ENCODE results near the gene FBXL2.
"Not testable (repeated sequence)": the region's sequence is repeated elsewhere in the genome, so short reads cannot be mapped to it uniquely, and the experiment has no call there.

The FBXL2 gene

GRCh38 chr3:33429306-33429705 is 152.1 kb downstream of the FBXL2 start:
- H3K36me3 ChIP-seq (ENCODE audit: control insufficient read depth, insufficient read depth, low read length); H3K27ac ChIP-seq (ENCODE audit: low read depth, low read length); H3K9me3 ChIP-seq (ENCODE audit: control insufficient read depth, insufficient read depth, low read depth, low read length); H3K27me3 ChIP-seq (ENCODE audit: control insufficient read depth, insufficient read depth, low read length); H3K4me3 ChIP-seq (ENCODE audit: low read depth, low read length); H3K9ac ChIP-seq (ENCODE audit: low read length): not testable (repeated sequence)
- H3K4me1 ChIP-seq (ENCODE audit: control insufficient read depth, insufficient read depth, low read length) = peaks cover 69% of the 10 kb centered on the region

DNA sequence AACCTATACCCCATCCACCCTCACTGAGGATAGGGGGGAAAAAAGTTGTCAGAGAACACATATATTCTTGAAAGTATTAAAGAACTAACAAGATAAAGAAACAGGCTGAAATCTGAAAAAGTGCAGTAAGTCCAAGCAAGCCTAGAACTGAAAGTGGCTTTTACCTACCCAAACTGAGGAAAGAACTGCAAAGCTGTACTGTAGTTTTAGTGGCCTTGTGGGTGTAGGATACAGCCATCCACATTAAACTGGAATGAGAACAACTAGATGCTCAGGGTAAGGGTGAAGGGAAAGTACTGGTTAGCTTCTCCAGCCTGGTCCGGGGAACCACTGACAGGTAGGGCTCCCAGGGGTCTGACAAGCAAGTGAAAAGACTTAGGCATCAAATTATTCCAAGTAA is 152.8 kb downstream of the FBXL2 start:
- H3K27me3 ChIP-seq (ENCODE audit: control insufficient read depth, insufficient read depth, low read length) = no peaks in the 10 kb centered on the region
- H3K4me1 ChIP-seq (ENCODE audit: control insufficient read depth, insufficient read depth, low read length) = peaks cover 63% of the 10 kb centered on the region
- H3K36me3 ChIP-seq (ENCODE audit: control insufficient read depth, insufficient read depth, low read length) = no peaks in the 10 kb centered on the region
- H3K27ac ChIP-seq (ENCODE audit: low read depth, low read length) = no peak overlapping the region
- no peaks in the 10 kb centered on the region for H3K9me3 ChIP-seq (ENCODE audit: control insufficient read depth, insufficient read depth, low read depth, low read length)
- H3K9ac ChIP-seq (ENCODE audit: low read length) = no peak overlapping the region
- no peak overlapping the region for H3K4me3 ChIP-seq (ENCODE audit: low read depth, low read length)

- H3K27ac ChIP-seq (ENCODE audit: low read depth, low read length) = no peak overlapping the region
- H3K36me3 ChIP-seq (ENCODE audit: control insufficient read depth, insufficient read depth, low read length) = no peaks in the 10 kb centered on the region
- H3K9ac ChIP-seq (ENCODE audit: low read length) = no peak overlapping the region
- no peaks in the 10 kb centered on the region for H3K9me3 ChIP-seq (ENCODE audit: control insufficient read depth, insufficient read depth, low read depth, low read length)
- peaks cover 57% of the 10 kb centered on the region for H3K4me1 ChIP-seq (ENCODE audit: control insufficient read depth, insufficient read depth, low read length)
- no peak overlapping the region for H3K4me3 ChIP-seq (ENCODE audit: low read depth, low read length)
- H3K27me3 ChIP-seq (ENCODE audit: control insufficient read depth, insufficient read depth, low read length) = no peaks in the 10 kb centered on the region
These were observed 153.3 kb downstream of the FBXL2 start for GRCh38 chr3:33430571-33430970.

DNA sequence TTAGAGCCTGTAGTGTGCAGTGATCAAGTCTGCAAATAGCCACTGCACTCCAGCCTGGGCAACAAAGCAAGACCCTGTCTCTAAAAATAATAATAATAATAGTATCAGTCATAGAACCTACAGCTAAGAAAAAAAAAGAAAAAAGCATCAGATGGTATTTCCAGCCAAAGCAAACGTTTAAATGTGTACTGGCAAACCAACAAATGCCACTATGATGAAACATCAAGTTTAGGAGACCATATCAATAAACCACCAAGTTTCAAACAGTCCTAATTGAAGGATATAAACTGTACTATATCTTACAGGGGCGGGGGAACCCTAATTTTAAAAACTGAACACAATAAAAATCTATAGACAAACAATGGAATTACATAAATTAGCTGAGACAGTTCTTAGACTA is 156.6 kb downstream of the FBXL2 start:
- no peaks in the 10 kb centered on the region for H3K27me3 ChIP-seq (ENCODE audit: control insufficient read depth, insufficient read depth, low read length)

More for the DNA sequence above, 156.6 kb downstream of the FBXL2 start:
- Histone ChIP-seq H3K9ac (ENCODE audit: low read length) (no peak overlapping the region), H3K9me3 (ENCODE audit: control insufficient read depth, insufficient read depth, low read depth, low read length) (no peaks in the 10 kb centered on the region), H3K4me3 (ENCODE audit: low read depth, low read length) (no peak overlapping the region), H3K4me1 (ENCODE audit: control insufficient read depth, insufficient read depth, low read length) (peaks cover 48% of the 10 kb centered on the region), H3K27ac (ENCODE audit: low read depth, low read length) (no peak overlapping the region), H3K36me3 (ENCODE audit: control insufficient read depth, insufficient read depth, low read length) (no peaks in the 10 kb centered on the region)

Measured in HUES6 (cell line).